Body of pancreas (tissue), 4 donors: Measurements from ENCODE around the gene ZNF628.

Source experiments
- POLR2A ChIP-seq, 3 donors: fragments of 450-650 bp; IDR thresholded peaks; one replicate each; pipeline ENCODE4 v1.6.1; 2016; ENCODE audit warnings: antibody characterized with exemption in 3 of 3, mild to moderate bottlenecking in 2 of 3
- TF ChIP-seq, protein P1 (sequence below), 7 experiments: fragments of 450-650 bp in 4 of 7; fragments of 200-600 bp in 3 of 7; sonication (generic) in 3 of 7; IDR thresholded peaks; one replicate each; pipeline ENCODE4 v1.5.1; 2016 to 2019; ENCODE audit warnings: antibody characterized with exemption in 7 of 7

DNA sequence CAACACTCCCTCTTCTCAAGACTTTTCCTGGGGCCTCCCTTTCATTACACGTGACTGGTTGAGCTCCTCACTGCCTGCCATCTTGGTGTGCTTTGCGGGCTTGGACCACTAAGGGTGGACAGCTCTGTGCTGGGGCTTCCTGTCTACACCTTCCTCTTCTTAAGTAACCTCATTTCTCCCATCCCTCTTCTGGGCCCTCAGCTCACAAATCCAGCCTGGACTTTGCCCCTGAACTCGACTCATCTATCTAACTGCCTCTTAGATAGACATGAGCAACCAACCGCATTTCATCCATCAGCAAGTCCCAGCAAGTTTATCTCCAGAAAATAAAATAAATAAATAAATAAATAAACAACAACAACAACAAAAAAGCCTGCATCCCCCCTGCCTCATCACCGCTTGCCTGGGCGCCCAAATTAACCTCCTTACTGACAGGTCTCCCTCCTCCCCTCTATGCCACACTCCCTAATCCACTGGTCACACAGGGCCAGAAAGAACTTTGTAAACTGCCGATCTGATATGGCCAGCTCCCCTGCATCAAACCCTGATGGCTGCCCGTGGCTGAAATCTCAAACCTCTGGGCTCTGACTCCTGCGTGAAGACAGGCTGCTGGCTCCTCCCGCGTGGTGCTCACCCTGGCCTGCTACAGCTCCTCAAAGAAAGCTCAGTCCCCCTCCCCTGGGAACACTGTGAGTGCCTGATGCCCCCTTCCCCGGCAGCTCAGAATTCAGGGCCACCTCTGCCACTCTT is 22.7 kb upstream of the ZNF628 start:
- TF ChIP-seq, protein P1, sequence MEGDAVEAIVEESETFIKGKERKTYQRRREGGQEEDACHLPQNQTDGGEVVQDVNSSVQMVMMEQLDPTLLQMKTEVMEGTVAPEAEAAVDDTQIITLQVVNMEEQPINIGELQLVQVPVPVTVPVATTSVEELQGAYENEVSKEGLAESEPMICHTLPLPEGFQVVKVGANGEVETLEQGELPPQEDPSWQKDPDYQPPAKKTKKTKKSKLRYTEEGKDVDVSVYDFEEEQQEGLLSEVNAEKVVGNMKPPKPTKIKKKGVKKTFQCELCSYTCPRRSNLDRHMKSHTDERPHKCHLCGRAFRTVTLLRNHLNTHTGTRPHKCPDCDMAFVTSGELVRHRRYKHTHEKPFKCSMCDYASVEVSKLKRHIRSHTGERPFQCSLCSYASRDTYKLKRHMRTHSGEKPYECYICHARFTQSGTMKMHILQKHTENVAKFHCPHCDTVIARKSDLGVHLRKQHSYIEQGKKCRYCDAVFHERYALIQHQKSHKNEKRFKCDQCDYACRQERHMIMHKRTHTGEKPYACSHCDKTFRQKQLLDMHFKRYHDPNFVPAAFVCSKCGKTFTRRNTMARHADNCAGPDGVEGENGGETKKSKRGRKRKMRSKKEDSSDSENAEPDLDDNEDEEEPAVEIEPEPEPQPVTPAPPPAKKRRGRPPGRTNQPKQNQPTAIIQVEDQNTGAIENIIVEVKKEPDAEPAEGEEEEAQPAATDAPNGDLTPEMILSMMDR (IDR thresholded peaks at IDR 0.05), result no peak
- no peak for TF ChIP-seq POLR2A (IDR thresholded peaks at IDR 0.05)
